Keratinocyte (primary cell): ENCODE results near the gene PADI4. TPM values are rescaled to one million over a fixed set of nuclear protein-coding genes. Genes with fewer than 3 reads are reported as not detected.

Source experiments
- DNase-seq: peaks from one replicate; pipeline ENCODE4 v3.0.0-alpha.2; 2011; ENCODE audit warnings: low read depth, missing footprints, low spot score
- FAIRE-seq: peaks from 2 replicates; lab custom pipeline; 2011; peaks lifted over from hg19 to GRCh38; lab: Jason Lieb, UNC
- H2AFZ ChIP-seq: 2 replicates; pipeline ENCODE4 v1.6.0; 2012; ENCODE audit warnings: low read length, control low read depth, inconsistent platforms; ENCODE audit not compliant: control insufficient read depth
- H3K27ac ChIP-seq: 2 replicates; pipeline ENCODE4 v1.5.1; 2011; ENCODE audit warnings: low read length; ENCODE audit not compliant: control insufficient read depth, insufficient read depth
- H3K27me3 ChIP-seq: 3 replicates; pipeline ENCODE4 v1.6.0; 2011; ENCODE audit warnings: low read length; ENCODE audit not compliant: control insufficient read depth, insufficient read depth; ENCODE audit errors: extremely low read depth
- H3K36me3 ChIP-seq, 2 experiments: 2 replicates in 1 of 2; 3 replicates in 1 of 2; pipeline ENCODE4 v1.5.1; 2011; ENCODE audit warnings: low read length in 2 of 2, mild to moderate bottlenecking in 1 of 2; ENCODE audit not compliant: control insufficient read depth in 2 of 2, insufficient read depth in 2 of 2; ENCODE audit errors: extremely low read depth in 1 of 2
- H3K4me1 ChIP-seq: 3 replicates; pipeline ENCODE4 v1.5.1; 2011; ENCODE audit warnings: low read length; ENCODE audit not compliant: control insufficient read depth, insufficient read depth; ENCODE audit errors: extremely low read depth
- H3K4me2 ChIP-seq: 3 replicates; pipeline ENCODE4 v1.6.0; 2011; ENCODE audit warnings: low read depth, low read length; ENCODE audit not compliant: control insufficient read depth, insufficient read depth; ENCODE audit errors: extremely low read depth
- H3K4me3 ChIP-seq, 3 experiments: fragments of 200-600 bp in 1 of 3; sonication (generic) in 1 of 3; 2 replicates in 2 of 3; 3 replicates in 1 of 3; pipeline ENCODE4 v1.5.1; 2011 to 2016; ENCODE audit warnings: low read length in 3 of 3, mild to moderate bottlenecking in 3 of 3, control low read depth in 2 of 3, inconsistent platforms in 1 of 3, low read depth in 1 of 3, mixed read lengths in 1 of 3, mixed run types in 1 of 3, moderate library complexity in 1 of 3; ENCODE audit not compliant: control insufficient read depth in 2 of 3, insufficient read depth in 2 of 3; ENCODE audit errors: extremely low read depth in 1 of 3
- H3K79me2 ChIP-seq: 2 replicates; pipeline ENCODE4 v1.6.0; 2012; ENCODE audit warnings: low read length; ENCODE audit not compliant: control insufficient read depth, insufficient read depth
- H3K9ac ChIP-seq: 3 replicates; pipeline ENCODE4 v1.6.0; 2011; ENCODE audit warnings: low read length; ENCODE audit not compliant: control insufficient read depth, insufficient read depth; ENCODE audit errors: extremely low read depth
- H3K9me1 ChIP-seq: 3 replicates; pipeline ENCODE4 v1.6.0; 2011; ENCODE audit warnings: low read length; ENCODE audit not compliant: control insufficient read depth, insufficient read depth; ENCODE audit errors: extremely low read depth
- H3K9me3 ChIP-seq: 2 replicates; pipeline ENCODE4 v1.5.1; 2012; ENCODE audit warnings: low read depth, low read length; ENCODE audit not compliant: control insufficient read depth
- H4K20me1 ChIP-seq: 3 replicates; pipeline ENCODE4 v1.6.0; 2011; ENCODE audit warnings: low read length; ENCODE audit not compliant: control insufficient read depth, insufficient read depth; ENCODE audit errors: extremely low read depth
- CTCF ChIP-seq, 3 experiments: IDR thresholded peaks in 1 of 3; conservative IDR thresholded peaks in 1 of 3; optimal IDR thresholded peaks in 1 of 3; 2 replicates in 2 of 3; 3 replicates in 1 of 3; pipeline versions ENCODE3 to v1.5.1; 2011; ENCODE audit warnings: low read length in 3 of 3, mild to moderate bottlenecking in 3 of 3, moderate library complexity in 2 of 3, control low read depth in 1 of 3, inconsistent platforms in 1 of 3; ENCODE audit not compliant: insufficient read depth in 2 of 3; ENCODE audit errors: extremely low read depth in 1 of 3
- EZH2 ChIP-seq: IDR thresholded peaks from one replicate; pipeline ENCODE4 v1.6.1; 2012; ENCODE audit warnings: inconsistent platforms, mild to moderate bottlenecking, low read length, moderate library complexity
- dilution Hi-C: fragments of 300-500 bp; cut with MboI; formaldehyde crosslinking; loops from one replicate; pipeline ENCODE4 v1.7.0; 2020; ENCODE audit warnings: low sequenced_read_pairs; ENCODE audit not compliant: extremely low pct_ligation_motif_present
- polyA plus RNA-seq, 5 experiments: library from polyadenylated mRNA; depleted of rRNA in 3 of 5; stranded (reverse) in 3 of 5; stranded (forward) in 1 of 5; unstranded in 1 of 5; fragments of >200 nt; gene quantifications; 1 replicate in 1 of 5; 2 replicates in 3 of 5; 3 replicates in 1 of 5; pipeline versions ENCODE4 v1.2.1 to v1.2.3, GENCODE V29; 2011 to 2012; ENCODE audit warnings: missing spikeins in 2 of 5, low read depth in 1 of 5, low replicate concordance in 1 of 5

PADI4 gene
- polyA plus RNA-seq, 1 donor (not counting 4 experiments of a cell fraction or from before 2014, with no cell fraction given), result 0.03 TPM

GRCh38 chr1:17264470-17264869 is 43.5 kb upstream of the PADI4 start:
- no peak overlapping the region for H3K4me2 ChIP-seq
- no peak overlapping the region for H3K9ac ChIP-seq
- no peaks in the 10 kb centered on the region for H3K27me3 ChIP-seq
- no peaks in the 10 kb centered on the region for H3K9me1 ChIP-seq
- DNase-seq (no peak), FAIRE-seq (no peak)
- H3K27ac ChIP-seq, result no peak overlapping the region
- dilution Hi-C loops, result no loop called here
- H3K4me3 ChIP-seq, result no peak overlapping the region
- H3K36me3 ChIP-seq, result no peaks in the 10 kb centered on the region
- no peaks in the 10 kb centered on the region for H4K20me1 ChIP-seq
- TF ChIP-seq EZH2 (no peak), CTCF (optimal IDR thresholded peaks at IDR 0.05 in 1 of 3, IDR thresholded peaks at IDR 0.05 in 1 of 3, conservative IDR thresholded peaks at IDR 0.05 in 1 of 3; ENCODE audit: extremely low read depth in 1 of 3, insufficient read depth in 2 of 3, low read length in 3 of 3) (no peak)
- peaks cover 18% of the 10 kb centered on the region for H3K4me1 ChIP-seq
- H2AFZ ChIP-seq, result no peak overlapping the region
- no peaks in the 10 kb centered on the region for H3K79me2 ChIP-seq
- no peaks in the 10 kb centered on the region for H3K9me3 ChIP-seq

GRCh38 chr1:17265162-17265561 is 42.8 kb upstream of the PADI4 start:
- FAIRE-seq (peak; percentile 99), DNase-seq (peak; percentile 90)
- Histone ChIP-seq H3K9ac (peak overlapping the region; percentile 10), H3K4me1 (peaks cover 18% of the 10 kb centered on the region), H4K20me1 (no peaks in the 10 kb centered on the region), H3K4me3 (no peak overlapping the region), H3K79me2 (no peaks in the 10 kb centered on the region), H3K36me3 (no peaks in the 10 kb centered on the region), H3K27ac (peak overlapping the region; percentile 49), H2AFZ (peak overlapping the region; percentile 20), H3K27me3 (no peaks in the 10 kb centered on the region), H3K4me2 (peak overlapping the region; percentile 59), H3K9me1 (no peaks in the 10 kb centered on the region), H3K9me3 (no peaks in the 10 kb centered on the region)
- TF ChIP-seq CTCF (optimal IDR thresholded peaks at IDR 0.05 in 1 of 3, IDR thresholded peaks at IDR 0.05 in 1 of 3, conservative IDR thresholded peaks at IDR 0.05 in 1 of 3; ENCODE audit: extremely low read depth in 1 of 3, insufficient read depth in 2 of 3, low read length in 3 of 3), result peak in 2 of 3 experiments; percentile 27 to 57
- TF ChIP-seq EZH2, result no peak
- dilution Hi-C loops, result no loop called here
